GM19397 (cell line): ENCODE data around the gene OR4D1.
A peak's percentile ranks its signal among the peaks of the same experiment; 100 is the strongest.

ENCODE experiments used
- ATAC-seq: cut with Tn5 transposase; IDR thresholded peaks from one replicate; pipeline ENCODE4 v1.9.1; 2021; ENCODE audit warnings: mild to moderate bottlenecking, moderate library complexity; ENCODE audit not compliant: unreplicated experiment

Gene OR4D1

GRCh38 chr17:58192612-58193011 lies 44.4 kb downstream of the OR4D1 start, which contains the start of gene EPX:
Gene EPX, plus strand, starts transcription at chr17:58192726. Its CDS starts 121 bp downstream, at chr17:58192847.
- no peak for ATAC-seq

DNA sequence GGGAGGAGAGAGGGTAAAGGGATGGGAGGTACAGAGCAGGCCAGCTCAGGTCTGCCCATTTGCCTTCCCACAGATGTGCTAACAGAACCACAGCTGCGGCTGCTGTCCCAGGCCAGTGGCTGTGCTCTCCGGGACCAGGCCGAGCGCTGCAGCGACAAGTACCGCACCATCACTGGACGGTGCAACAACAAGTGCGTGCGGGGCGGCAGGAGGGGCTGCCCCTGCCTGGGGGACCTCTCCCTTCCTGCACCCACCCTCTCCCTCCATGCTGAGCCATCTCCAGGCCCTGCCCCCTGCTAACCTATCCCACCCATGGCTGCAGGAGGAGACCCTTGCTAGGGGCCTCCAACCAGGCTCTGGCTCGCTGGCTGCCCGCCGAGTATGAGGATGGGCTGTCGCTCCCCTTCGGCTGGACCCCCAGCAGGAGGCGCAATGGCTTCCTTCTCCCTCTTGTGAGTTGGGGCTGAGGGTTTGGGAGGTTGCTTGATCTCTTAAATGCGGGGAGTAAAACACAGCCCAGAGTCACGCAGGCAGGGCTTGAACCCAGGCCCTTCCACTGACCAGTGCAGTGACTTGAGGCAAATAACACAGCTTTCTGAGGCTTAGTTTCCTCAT lies 45.6 kb downstream of the OR4D1 start:
- no peak for ATAC-seq

DNA sequence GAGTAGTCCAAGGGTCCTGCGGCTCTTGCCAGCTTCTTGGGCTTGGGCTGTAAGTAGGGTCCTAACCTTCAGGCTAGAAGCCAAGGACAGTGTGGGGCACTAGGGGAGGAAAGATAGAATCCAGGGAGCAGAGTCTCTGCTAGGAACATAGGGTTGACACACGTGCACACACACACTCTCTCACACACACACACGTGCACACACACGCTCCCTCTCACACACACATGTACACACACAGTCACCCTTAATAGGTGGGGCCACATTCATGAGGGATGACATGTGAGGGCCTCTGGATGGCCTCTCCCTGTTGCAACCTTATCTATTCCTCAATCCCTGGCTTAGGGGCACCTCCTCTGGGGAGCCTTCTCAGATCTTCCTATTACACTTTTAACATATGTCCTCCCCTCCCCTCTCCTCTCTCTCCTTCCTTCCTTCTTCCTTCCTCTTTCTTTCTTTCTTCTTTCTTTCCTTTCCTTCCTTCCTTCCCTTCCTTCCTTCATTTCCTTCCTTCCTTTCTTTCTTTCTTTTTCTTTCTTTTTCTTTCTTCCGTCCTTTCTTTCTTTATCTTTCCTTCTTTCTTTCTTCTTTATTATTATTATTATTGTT lies 47.4 kb downstream of the OR4D1 start:
- no peak for ATAC-seq

- no peak for ATAC-seq
These were observed 48.4 kb downstream of the OR4D1 start for GRCh38 chr17:58196610-58197009.

DNA sequence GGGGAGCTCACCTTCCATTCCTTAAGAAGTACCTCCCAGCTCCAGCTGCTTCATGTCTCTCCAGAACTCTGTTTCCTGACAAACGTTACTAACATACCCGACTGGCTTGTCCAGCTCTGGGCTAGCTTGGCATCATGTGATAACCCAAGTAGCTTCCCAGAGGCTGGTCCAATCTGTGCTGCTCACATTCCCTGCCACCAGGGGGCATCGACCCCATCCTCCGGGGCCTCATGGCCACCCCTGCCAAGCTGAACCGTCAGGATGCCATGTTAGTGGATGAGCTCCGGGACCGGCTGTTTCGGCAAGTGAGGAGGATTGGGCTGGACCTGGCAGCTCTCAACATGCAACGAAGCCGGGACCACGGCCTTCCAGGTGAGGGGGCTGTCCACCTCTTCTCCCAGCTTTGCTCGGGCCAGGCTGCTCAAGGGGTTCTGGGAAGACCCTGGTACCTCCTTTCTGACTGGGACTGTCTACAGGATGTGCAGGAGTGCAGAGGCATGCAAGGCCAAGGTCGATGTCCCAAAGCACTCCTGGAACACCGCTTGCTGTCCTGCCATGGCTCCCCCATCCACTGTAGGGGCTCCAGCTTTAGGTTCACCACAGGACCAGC lies 51.9 kb downstream of the OR4D1 start:
- ATAC-seq: peak; percentile 53

- no peak for ATAC-seq
These were observed 54.7 kb downstream of the OR4D1 start for GRCh38 chr17:58202859-58203258.

- ATAC-seq: no peak
These were observed 56.6 kb downstream of the OR4D1 start for GRCh38 chr17:58204796-58205195.

- no peak for ATAC-seq
These were observed 57.8 kb downstream of the OR4D1 start for GRCh38 chr17:58205936-58206335.

- no peak for ATAC-seq
These were observed 59.3 kb downstream of the OR4D1 start for GRCh38 chr17:58207451-58207850.

GRCh38 chr17:58208344-58208743 lies 60.2 kb downstream of the OR4D1 start:
- ATAC-seq: no peak
